Uterus (tissue), 4 donors: ENCODE results near the gene LENEP. TPM values are rescaled to one million over a fixed set of nuclear protein-coding genes. Genes with fewer than 3 reads are reported as not detected.

Experiments used
- DNase-seq, 2 donors: peaks; one replicate each; pipeline ENCODE4 v3.0.0-alpha.2; 2019 to 2020
- H3K27ac ChIP-seq, 2 donors: fragments of 200-600 bp; sonication (generic); 1 replicate in 1 of 2; 2 replicates in 1 of 2; pipeline ENCODE4 v1.5.1; 2016 to 2018
- H3K27me3 ChIP-seq, 2 donors: fragments of 200-600 bp; sonication (generic); one replicate each; pipeline ENCODE4 v1.5.1; 2018 to 2019; ENCODE audit warnings: control low read depth in 1 of 2
- H3K36me3 ChIP-seq, 2 donors: fragments of 200-600 bp; sonication (generic); one replicate each; pipeline ENCODE4 v1.5.1; 2019; ENCODE audit warnings: control low read depth in 1 of 2
- H3K4me1 ChIP-seq, 2 donors: fragments of 200-600 bp; sonication (generic); one replicate each; pipeline ENCODE4 v1.5.1; 2018 to 2019; ENCODE audit warnings: control low read depth in 1 of 2
- H3K4me3 ChIP-seq, 2 donors: fragments of 200-600 bp; sonication (generic); 1 replicate in 1 of 2; 2 replicates in 1 of 2; pipeline ENCODE4 v1.5.1; 2018 to 2019; ENCODE audit warnings: mild to moderate bottlenecking in 1 of 2
- H3K9me3 ChIP-seq, 2 donors: fragments of 200-600 bp; sonication (generic); one replicate each; pipeline ENCODE4 v1.5.1; 2019; ENCODE audit warnings: control low read depth in 1 of 2
- CTCF ChIP-seq, 4 experiments: fragments of 200-600 bp in 2 of 4; fragments of 450-650 bp in 2 of 4; sonication (generic) in 2 of 4; IDR thresholded peaks; one replicate each; pipeline ENCODE4 v1.5.1; 2016 to 2019; ENCODE audit warnings: antibody characterized with exemption in 4 of 4, mild to moderate bottlenecking in 2 of 4, moderate library complexity in 1 of 4
- POLR2A ChIP-seq, 2 donors: fragments of 450-650 bp; IDR thresholded peaks; one replicate each; pipeline ENCODE4 v1.6.1; 2016; ENCODE audit warnings: antibody characterized with exemption in 2 of 2, mild to moderate bottlenecking in 1 of 2, moderate library complexity in 1 of 2
- intact Hi-C: fragments of 100-400 bp; cut with DNase I; formaldehyde crosslinking; loops from one replicate; pipeline ENCODE4 v1.15.1; 2023; ENCODE audit warnings: low total_unique reads
- total RNA-seq, 4 donors: library from RNA; depleted of rRNA in 3 of 4; stranded (reverse); fragments of >200 nt in 3 of 4; gene quantifications; one replicate each; pipeline versions ENCODE4 v1.1.0 to v1.2.4, GENCODE V29; 2014 to 2023
- donor health status: DM: yes; HTN: yes; CAD: no.

The LENEP gene
- total RNA-seq, 4 donors from 2014 or later: 0.83 TPM; not detected in 3

- TF ChIP-seq POLR2A (IDR thresholded peaks at IDR 0.05): no peak
- TF ChIP-seq CTCF (IDR thresholded peaks at IDR 0.05): no peak
- intact Hi-C loops: no loop called here
- peak; percentile 56 to 58 for DNase-seq
- no peaks in the 10 kb centered on the region for H3K27me3 ChIP-seq
- H3K9me3 ChIP-seq: no peaks in the 10 kb centered on the region
- no peaks in the 10 kb centered on the region for H3K36me3 ChIP-seq
- H3K4me1 ChIP-seq: peaks cover 3 to 8% of the 10 kb centered on the region in 2 donors
- peak overlapping the region; percentile 99 for H3K27ac ChIP-seq
- peak overlapping the region; percentile 30 to 37 for H3K4me3 ChIP-seq
Measured at GRCh38 chr1:154969860-154970452, 23.4 kb upstream of the LENEP start.

GRCh38 chr1:154970631-154971340 is 22.6 kb upstream of the LENEP start, which contains the start of gene SHC1:
Gene SHC1, minus strand, starts transcription at chr1:154970747. Its CDS starts 221 bp downstream, at chr1:154970526.
- H3K9me3 ChIP-seq: no peaks in the 10 kb centered on the region
- H3K36me3 ChIP-seq: no peaks in the 10 kb centered on the region
- intact Hi-C loops: no loop called here
- H3K27ac ChIP-seq: peak within 1 kb of the TSS; percentile 99
- TF ChIP-seq POLR2A (IDR thresholded peaks at IDR 0.05): peak; percentile 93 to 96
- no peak for TF ChIP-seq CTCF (IDR thresholded peaks at IDR 0.05)
- peak within 1 kb of the TSS; percentile 30 to 37 for H3K4me3 ChIP-seq
- peaks cover 3 to 8% of the 10 kb centered on the region in 2 donors for H3K4me1 ChIP-seq
- peak; percentile 96 to 97 for DNase-seq
- H3K27me3 ChIP-seq: no peaks in the 10 kb centered on the region

- Histone ChIP-seq H3K9me3 (no peaks in the 10 kb centered on the region), H3K27me3 (no peaks in the 10 kb centered on the region), H3K4me3 (peak overlapping the region in 1 of 2 donors; percentile 37), H3K36me3 (no peaks in the 10 kb centered on the region), H3K27ac (peak overlapping the region; percentile 99), H3K4me1 (peaks cover 3 to 8% of the 10 kb centered on the region in 2 donors)
- DNase-seq: peak; percentile 45 to 71
- TF ChIP-seq POLR2A (IDR thresholded peaks at IDR 0.05) (no peak), CTCF (IDR thresholded peaks at IDR 0.05) (no peak)
- intact Hi-C loops: no loop called here
Measured at GRCh38 chr1:154971341-154971998, 21.9 kb upstream of the LENEP start.

GRCh38 chr1:154972213-154972516 is 21.2 kb upstream of the LENEP start:
- Histone ChIP-seq H3K36me3 (no peaks in the 10 kb centered on the region), H3K27ac (peak overlapping the region; percentile 99), H3K4me1 (peaks cover 3 to 8% of the 10 kb centered on the region in 2 donors), H3K27me3 (no peaks in the 10 kb centered on the region), H3K9me3 (no peaks in the 10 kb centered on the region), H3K4me3 (no peak overlapping the region)
- DNase-seq: no peak
- intact Hi-C loops: no loop called here
- TF ChIP-seq CTCF (IDR thresholded peaks at IDR 0.05) (no peak), POLR2A (IDR thresholded peaks at IDR 0.05) (no peak)
